ENCODE results near the gene C4A. TPM values are rescaled to one million over a fixed set of nuclear protein-coding genes. Genes with fewer than 3 reads are reported as not detected.
"Not testable (repeated sequence)": the region's sequence is repeated elsewhere in the genome, so short reads cannot be mapped to it uniquely, and the experiment has no call there.

Gene C4A
- total RNA-seq, 2 experiments from 2014 or later = 2.2 to 3.2 TPM

GRCh38 chr6:32022100-32022499 is 40.2 kb downstream of the C4A start:
- not testable (repeated sequence) for H3K27me3 Mint-ChIP-seq

GRCh38 chr6:32028631-32029030 is 46.8 kb downstream of the C4A start:
- H3K9me3 Mint-ChIP-seq, DNase-seq, H3K4me1 Mint-ChIP-seq, H3K36me3 Mint-ChIP-seq, H3K27ac Mint-ChIP-seq, H3K27me3 Mint-ChIP-seq, H3K4me3 Mint-ChIP-seq: not testable (repeated sequence)

More at GRCh38 chr6:32022100-32022499, 40.2 kb downstream of the C4A start:
- not testable (repeated sequence) for DNase-seq, H3K36me3 Mint-ChIP-seq, H3K4me1 Mint-ChIP-seq, H3K4me3 Mint-ChIP-seq, H3K27ac Mint-ChIP-seq, H3K9me3 Mint-ChIP-seq

- not testable (repeated sequence) for H3K4me3 Mint-ChIP-seq, H3K9me3 Mint-ChIP-seq, H3K4me1 Mint-ChIP-seq, DNase-seq, H3K27me3 Mint-ChIP-seq, H3K36me3 Mint-ChIP-seq, H3K27ac Mint-ChIP-seq
These were observed 47.7 kb downstream of the C4A start for GRCh38 chr6:32029553-32029952.

GRCh38 chr6:32035283-32036013 is 53.6 kb downstream of the C4A start:
- not testable (repeated sequence) for H3K27ac Mint-ChIP-seq, DNase-seq, H3K4me3 Mint-ChIP-seq, H3K27me3 Mint-ChIP-seq, H3K4me1 Mint-ChIP-seq, H3K36me3 Mint-ChIP-seq, H3K9me3 Mint-ChIP-seq

GRCh38 chr6:32037136-32037535 is 55.3 kb downstream of the C4A start:
- H3K4me3 Mint-ChIP-seq, DNase-seq, H3K27ac Mint-ChIP-seq, H3K9me3 Mint-ChIP-seq, H3K36me3 Mint-ChIP-seq, H3K4me1 Mint-ChIP-seq, H3K27me3 Mint-ChIP-seq: not testable (repeated sequence)

- not testable (repeated sequence) for H3K36me3 Mint-ChIP-seq, H3K4me3 Mint-ChIP-seq, H3K4me1 Mint-ChIP-seq, H3K27me3 Mint-ChIP-seq, H3K9me3 Mint-ChIP-seq, DNase-seq
- peak within 1 kb of the TSS; percentile 67 for H3K27ac Mint-ChIP-seq
These were observed 56.0 kb downstream of the C4A start, which contains the start of gene CYP21A2 for GRCh38 chr6:32037598-32038524. Gene CYP21A2 (plus strand): TSS chr6:32038415. CDS start chr6:32038423, 8 bp downstream.

- H3K36me3 Mint-ChIP-seq = not testable (repeated sequence)
These were observed 57.0 kb downstream of the C4A start for GRCh38 chr6:32038878-32039277.

GRCh38 chr6:32039321-32040274 is 57.7 kb downstream of the C4A start:
- not testable (repeated sequence) for DNase-seq, H3K36me3 Mint-ChIP-seq, H3K4me3 Mint-ChIP-seq, H3K27ac Mint-ChIP-seq, H3K27me3 Mint-ChIP-seq, H3K9me3 Mint-ChIP-seq, H3K4me1 Mint-ChIP-seq

More at GRCh38 chr6:32038878-32039277, 57.0 kb downstream of the C4A start:
- H3K27me3 Mint-ChIP-seq, H3K9me3 Mint-ChIP-seq, DNase-seq, H3K4me1 Mint-ChIP-seq, H3K4me3 Mint-ChIP-seq, H3K27ac Mint-ChIP-seq: not testable (repeated sequence)

GRCh38 chr6:32040299-32041049 is 58.6 kb downstream of the C4A start:
- H3K27me3 Mint-ChIP-seq, H3K4me1 Mint-ChIP-seq, H3K36me3 Mint-ChIP-seq, H3K4me3 Mint-ChIP-seq, DNase-seq, H3K9me3 Mint-ChIP-seq, H3K27ac Mint-ChIP-seq: not testable (repeated sequence)

GRCh38 chr6:32041050-32041321 is 59.1 kb downstream of the C4A start:
- H3K36me3 Mint-ChIP-seq, H3K4me1 Mint-ChIP-seq, H3K9me3 Mint-ChIP-seq, H3K27me3 Mint-ChIP-seq, H3K4me3 Mint-ChIP-seq, DNase-seq, H3K27ac Mint-ChIP-seq: not testable (repeated sequence)

- not testable (repeated sequence) for H3K4me3 Mint-ChIP-seq, H3K36me3 Mint-ChIP-seq, H3K4me1 Mint-ChIP-seq, H3K27me3 Mint-ChIP-seq, H3K9me3 Mint-ChIP-seq, DNase-seq, H3K27ac Mint-ChIP-seq
These were observed 59.5 kb downstream of the C4A start for GRCh38 chr6:32041385-32041784.

GRCh38 chr6:32042276-32042675 is 60.4 kb downstream of the C4A start:
- not testable (repeated sequence) for H3K27me3 Mint-ChIP-seq, H3K9me3 Mint-ChIP-seq, H3K27ac Mint-ChIP-seq, H3K36me3 Mint-ChIP-seq, DNase-seq, H3K4me1 Mint-ChIP-seq, H3K4me3 Mint-ChIP-seq

- H3K27me3 Mint-ChIP-seq, DNase-seq, H3K9me3 Mint-ChIP-seq, H3K4me3 Mint-ChIP-seq, H3K4me1 Mint-ChIP-seq, H3K36me3 Mint-ChIP-seq, H3K27ac Mint-ChIP-seq: not testable (repeated sequence)
These were observed 61.9 kb downstream of the C4A start for GRCh38 chr6:32043589-32044380.

GRCh38 chr6:32044916-32045315 is 63.1 kb downstream of the C4A start:
- H3K9me3 Mint-ChIP-seq, H3K27me3 Mint-ChIP-seq, DNase-seq, H3K36me3 Mint-ChIP-seq, H3K27ac Mint-ChIP-seq, H3K4me3 Mint-ChIP-seq, H3K4me1 Mint-ChIP-seq: not testable (repeated sequence)
